HG03432 (cell line): ENCODE data around the gene RAB3C.
"Not testable (repeated sequence)": the region's sequence is repeated elsewhere in the genome, so short reads cannot be mapped to it uniquely, and the experiment has no call there.

ENCODE experiments used
- ATAC-seq: cut with Tn5 transposase; IDR thresholded peaks from one replicate; pipeline ENCODE4 v1.9.1; 2021; ENCODE audit warnings: mild to moderate bottlenecking, moderate library complexity; ENCODE audit not compliant: unreplicated experiment

The RAB3C gene

GRCh38 chr5:58582803-58583491 is at the start of gene RAB3C:
RAB3C (plus strand) TSS chr5:58583075; CDS start chr5:58583209, 134 bp downstream.
- peak; percentile 100 for ATAC-seq

GRCh38 chr5:58541935-58542334 is 40.9 kb upstream of the RAB3C start:
- ATAC-seq: not testable (repeated sequence)

- ATAC-seq: no peak
These were observed 40.2 kb upstream of the RAB3C start for GRCh38 chr5:58542709-58543108.

GRCh38 chr5:58543723-58544122 is 39.2 kb upstream of the RAB3C start:
- no peak for ATAC-seq

GRCh38 chr5:58544195-58544594 is 38.7 kb upstream of the RAB3C start:
- ATAC-seq: no peak

- no peak for ATAC-seq
These were observed 37.9 kb upstream of the RAB3C start for GRCh38 chr5:58544926-58545325.

GRCh38 chr5:58545912-58546311 is 37.0 kb upstream of the RAB3C start:
- peak; percentile 99 for ATAC-seq

- ATAC-seq: no peak
These were observed 34.8 kb upstream of the RAB3C start for GRCh38 chr5:58548068-58548467.

- ATAC-seq: no peak
These were observed 31.4 kb upstream of the RAB3C start for GRCh38 chr5:58551492-58551891.

GRCh38 chr5:58557665-58558338 is 25.1 kb upstream of the RAB3C start:
- ATAC-seq: not testable (repeated sequence)

- ATAC-seq: not testable (repeated sequence)
These were observed 19.7 kb upstream of the RAB3C start for GRCh38 chr5:58563016-58563700.

GRCh38 chr5:58564043-58564832 is 18.6 kb upstream of the RAB3C start:
- ATAC-seq: not testable (repeated sequence)

- no peak for ATAC-seq
These were observed 17.8 kb upstream of the RAB3C start for GRCh38 chr5:58565033-58565432.

- no peak for ATAC-seq
These were observed 11.4 kb upstream of the RAB3C start for GRCh38 chr5:58571501-58571900.

GRCh38 chr5:58572973-58573372 is 9.9 kb upstream of the RAB3C start:
- ATAC-seq: not testable (repeated sequence)

- no peak for ATAC-seq
These were observed 3.1 kb upstream of the RAB3C start for GRCh38 chr5:58579781-58580180.

GRCh38 chr5:58582019-58582802 is 664 bp upstream of the RAB3C start:
- peak; percentile 35 for ATAC-seq

GRCh38 chr5:58595952-58596351 is 13.1 kb downstream of the RAB3C start:
- no peak for ATAC-seq

- ATAC-seq: no peak
These were observed 15.6 kb downstream of the RAB3C start for GRCh38 chr5:58598440-58598839.

GRCh38 chr5:58599217-58599616 is 16.3 kb downstream of the RAB3C start:
- no peak for ATAC-seq
